ENCODE results near the gene OR10AD1. TPM values are rescaled to one million over a fixed set of nuclear protein-coding genes. Genes with fewer than 3 reads are reported as not detected.
"Not testable (repeated sequence)": the region's sequence is repeated elsewhere in the genome, so short reads cannot be mapped to it uniquely, and the experiment has no call there.

The OR10AD1 gene
- total and polyA plus RNA-seq, 4 experiments from 2014 or later, result not detected

- Histone ChIP-seq H3K4me1 (ENCODE audit: insufficient read depth, low read length) (peaks cover 23% of the 10 kb centered on the region), H3K9me3 (ENCODE audit: control insufficient read depth in 1 of 2, low read length in 2 of 2) (no peaks in the 10 kb centered on the region), H3K4me3 (ENCODE audit: low read length in 2 of 2) (peak overlapping the region; percentile 76 to 84), H3K27ac (ENCODE audit: low read depth, low read length) (peak overlapping the region; percentile 81), H3K27me3 (ENCODE audit: insufficient read depth, low read length) (no peaks in the 10 kb centered on the region), H3K36me3 (ENCODE audit: insufficient read depth, low read length) (peaks cover 13% of the 10 kb centered on the region)
- DNase-seq, result no peak
- intact Hi-C loops (cut with micrococcal nuclease), result loop anchor here (1.0 to 2.0 kb wide), 5 partner anchors 27 to 450 kb away; partner anchors contain the start of genes CCDC184, RPAP3, SENP1 and TMEM106C
- Mint-ChIP-seq H3K27ac (peak overlapping the region; percentile 96 to 99 (median 99)), H3K9me3 (peaks cover 0 to 2% (median 0%) of the 10 kb centered on the region in 8 donors), H3K36me3 (peaks cover 10 to 27% of the 10 kb centered on the region in 2 donors), H3K4me1 (peaks cover 18 to 54% (median 35%) of the 10 kb centered on the region in 4 donors), H3K27me3 (no peaks in the 10 kb centered on the region), H3K4me3 (peak overlapping the region; percentile 94 to 98 (median 97))
- ChIA-PET CTCF (ENCODE audit: partially characterized antibody) (interaction anchor here (1.0 to 4.8 kb wide), 13 partner anchors 8 to 413 kb away, joined by 3 to 42 read pairs (median 6); partner anchors contain the start of genes CCDC184, SENP1 and TMEM106C), POLR2A (ENCODE audit: partially characterized antibody) (interaction anchor here (0.9 to 5.0 kb wide), 7 partner anchors 15 to 324 kb away, joined by 3 to 90 read pairs (median 14); partner anchors contain the start of genes CCDC184, PFKM, SENP1 and VDR)
Observed at GRCh38 chr12:48156652-48157017, 46.5 kb downstream of the OR10AD1 start.

DNA sequence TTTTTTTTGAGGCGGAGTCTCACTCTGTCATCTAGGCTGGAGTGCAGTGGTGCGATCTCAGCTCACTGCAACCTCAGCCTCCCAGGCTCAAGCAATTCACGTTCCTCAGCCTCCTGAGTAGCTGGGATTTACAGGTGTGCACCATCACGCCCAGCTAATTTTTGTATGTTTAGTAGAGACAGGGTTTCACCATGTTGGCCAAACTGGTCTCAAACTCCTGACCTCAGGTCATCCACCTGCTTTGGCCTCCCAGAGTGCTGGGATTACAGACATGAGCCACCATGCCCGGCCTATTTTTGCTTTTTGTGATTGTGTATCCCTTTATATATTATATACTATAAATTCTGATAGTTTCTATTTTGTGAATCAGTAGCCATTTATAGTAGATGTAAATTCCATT lies 47.3 kb downstream of the OR10AD1 start:
- H3K4me3 ChIP-seq (ENCODE audit: low read length in 2 of 2); H3K27ac ChIP-seq (ENCODE audit: low read depth, low read length); H3K9me3 ChIP-seq (ENCODE audit: control insufficient read depth in 1 of 2, low read length in 2 of 2); H3K27me3 Mint-ChIP-seq; H3K9me3 Mint-ChIP-seq; H3K27me3 ChIP-seq (ENCODE audit: insufficient read depth, low read length); DNase-seq: not testable (repeated sequence)
- Mint-ChIP-seq H3K4me1 (peaks cover 18 to 54% (median 33%) of the 10 kb centered on the region in 4 donors), H3K4me3 (peak overlapping the region in 7 of 8 donors; percentile 12 to 97 (median 94)), H3K36me3 (peaks cover 13 to 32% of the 10 kb centered on the region in 2 donors), H3K27ac (peak overlapping the region in 4 of 7 donors; percentile 12 to 96 (median 84))
- POLR2A ChIA-PET (ENCODE audit: partially characterized antibody), result interaction anchor here (2.2 to 5.0 kb wide), 2 partner anchors 51 to 250 kb away, joined by 7 to 90 read pairs; partner anchors contain the start of genes SENP1 and VDR
- peaks cover 23% of the 10 kb centered on the region for H3K4me1 ChIP-seq (ENCODE audit: insufficient read depth, low read length)
- CTCF ChIA-PET (ENCODE audit: partially characterized antibody), result interaction anchor here (4.1 to 4.8 kb wide), 2 partner anchors 43 to 50 kb away, joined by 33 to 42 read pairs; partner anchors contain the start of gene SENP1
- peaks cover 21% of the 10 kb centered on the region for H3K36me3 ChIP-seq (ENCODE audit: insufficient read depth, low read length)
- intact Hi-C loops (cut with micrococcal nuclease), result loop anchor here (2.0 kb wide), 2 partner anchors 193 to 449 kb away; partner anchors contain the start of genes RPAP3 and TMEM106C

Other genes starting within 250 kb of the OR10AD1 start
- 10 to 100 TPM; 42.5 to 42.7 TPM for gene TMEM106C, start 239.7 kb downstream of the OR10AD1 start, total RNA-seq
- gene TMEM106C, start 239.7 kb downstream of the OR10AD1 start, polyA plus RNA-seq, result 10 to 100 TPM; 46.6 to 77.4 TPM
- gene COL2A1, start 198.8 kb downstream of the OR10AD1 start, total RNA-seq, result not detected
- gene COL2A1, start 198.8 kb downstream of the OR10AD1 start, polyA plus RNA-seq, result not detected
- 10 to 100 TPM; 28.7 to 35.1 TPM for gene SENP1, start 97.2 kb downstream of the OR10AD1 start, total RNA-seq
- 1 to 10 TPM; 6.1 to 10.0 TPM for gene SENP1, start 97.2 kb downstream of the OR10AD1 start, polyA plus RNA-seq
- 10 to 100 TPM; 13.6 to 14.6 TPM for gene PFKM, start 83.9 kb downstream of the OR10AD1 start, total RNA-seq
- gene PFKM, start 83.9 kb downstream of the OR10AD1 start, polyA plus RNA-seq, result 1 to 10 TPM; 7.8 to 8.3 TPM
- gene ASB8, start 45.8 kb downstream of the OR10AD1 start, total RNA-seq, result 10 to 100 TPM; 61.0 to 64.6 TPM
- gene ASB8, start 45.8 kb downstream of the OR10AD1 start, polyA plus RNA-seq, result 10 to 100 TPM; 63.1 to 64.1 TPM
- gene CCDC184, start 19.6 kb downstream of the OR10AD1 start, total RNA-seq, result under 1 TPM; 0.42 to 0.47 TPM
- gene CCDC184, start 19.6 kb downstream of the OR10AD1 start, polyA plus RNA-seq, result under 1 TPM in 1 of 2 donors, not detected in 1; 0.15 TPM
- 10 to 100 TPM; 39.9 to 41.2 TPM for gene ZNF641, start 147.6 kb upstream of the OR10AD1 start, total RNA-seq
- gene ZNF641, start 147.6 kb upstream of the OR10AD1 start, polyA plus RNA-seq, result 10 to 100 TPM in 1 of 2 donors, 1 to 10 TPM in 1; 4.9 to 14.9 TPM

Measured in CD4-positive, alpha-beta memory T cell (primary cell).